ENCODE results near the gene GRK5. TPM values are rescaled to one million over a fixed set of nuclear protein-coding genes. Genes with fewer than 3 reads are reported as not detected.

The GRK5 gene
- total RNA-seq, 4 donors from 2014 or later: 6.2 to 12.5 (median 9.1) TPM

DNA sequence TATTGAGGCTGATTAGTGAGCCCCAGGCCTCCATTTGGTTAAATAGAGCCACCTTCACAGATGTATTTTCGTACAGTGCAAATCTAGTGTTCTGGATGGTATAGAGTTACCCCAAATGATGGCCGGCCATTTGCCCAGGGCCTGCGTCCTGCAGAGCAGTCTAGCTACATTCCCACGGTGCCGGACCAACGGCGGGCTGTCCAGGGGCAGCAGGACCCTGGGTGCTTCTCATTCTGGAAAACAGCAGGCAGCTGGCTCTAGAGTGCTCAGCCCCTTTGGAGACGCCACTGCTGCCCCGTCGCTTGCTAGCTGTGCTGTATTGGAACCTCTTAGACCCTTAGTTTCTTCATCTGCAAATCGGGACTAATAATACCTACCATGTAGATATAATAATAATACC is 186.1 kb downstream of the GRK5 start:
- ATAC-seq: no peak
- Histone ChIP-seq H3K9me3 (no peaks in the 10 kb centered on the region), H3K27me3 (no peaks in the 10 kb centered on the region), H3K36me3 (no peaks in the 10 kb centered on the region), H3K4me3 (no peak overlapping the region), H3K4me1 (peaks cover 8 to 12% of the 10 kb centered on the region in 2 donors), H3K27ac (no peak overlapping the region)
- in situ Hi-C loops (cut with MboI; ENCODE audit: low sequenced_read_pairs in 4 of 4) (no loop called here), intact Hi-C loops (cut with DNase I; ENCODE audit: low total_unique reads) (no loop called here)
- DNase-seq: no peak
- TF ChIP-seq, protein P1, sequence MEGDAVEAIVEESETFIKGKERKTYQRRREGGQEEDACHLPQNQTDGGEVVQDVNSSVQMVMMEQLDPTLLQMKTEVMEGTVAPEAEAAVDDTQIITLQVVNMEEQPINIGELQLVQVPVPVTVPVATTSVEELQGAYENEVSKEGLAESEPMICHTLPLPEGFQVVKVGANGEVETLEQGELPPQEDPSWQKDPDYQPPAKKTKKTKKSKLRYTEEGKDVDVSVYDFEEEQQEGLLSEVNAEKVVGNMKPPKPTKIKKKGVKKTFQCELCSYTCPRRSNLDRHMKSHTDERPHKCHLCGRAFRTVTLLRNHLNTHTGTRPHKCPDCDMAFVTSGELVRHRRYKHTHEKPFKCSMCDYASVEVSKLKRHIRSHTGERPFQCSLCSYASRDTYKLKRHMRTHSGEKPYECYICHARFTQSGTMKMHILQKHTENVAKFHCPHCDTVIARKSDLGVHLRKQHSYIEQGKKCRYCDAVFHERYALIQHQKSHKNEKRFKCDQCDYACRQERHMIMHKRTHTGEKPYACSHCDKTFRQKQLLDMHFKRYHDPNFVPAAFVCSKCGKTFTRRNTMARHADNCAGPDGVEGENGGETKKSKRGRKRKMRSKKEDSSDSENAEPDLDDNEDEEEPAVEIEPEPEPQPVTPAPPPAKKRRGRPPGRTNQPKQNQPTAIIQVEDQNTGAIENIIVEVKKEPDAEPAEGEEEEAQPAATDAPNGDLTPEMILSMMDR (IDR thresholded peaks at IDR 0.05 in 4 of 5, conservative IDR thresholded peaks at IDR 0.05 in 1 of 5): no peak
- TF ChIP-seq POLR2A (IDR thresholded peaks at IDR 0.05): no peak

DNA sequence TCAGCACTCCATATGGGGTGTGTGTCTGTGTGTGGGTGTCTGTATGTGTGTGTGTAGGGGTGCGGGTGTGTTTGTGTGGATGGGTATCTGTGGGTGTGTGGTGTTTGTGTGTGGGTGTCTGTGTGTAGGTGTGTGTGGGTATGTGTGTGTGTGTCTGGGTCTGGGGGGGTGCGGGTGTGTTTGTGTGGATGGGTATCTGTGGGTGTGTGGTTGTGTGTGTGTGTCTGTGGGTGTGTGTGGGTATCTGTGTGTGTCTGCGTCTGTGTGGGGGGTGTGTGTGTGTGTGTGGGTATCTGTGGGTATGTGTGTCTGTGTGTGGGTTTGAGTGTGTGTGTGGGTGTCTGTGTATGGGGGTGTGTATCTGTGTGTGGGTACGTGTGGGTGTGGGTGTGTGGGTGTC is 186.5 kb downstream of the GRK5 start:
- no peak overlapping the region for H3K4me3 ChIP-seq
- DNase-seq (no peak), ATAC-seq (no peak)
- H3K36me3 ChIP-seq: no peaks in the 10 kb centered on the region
- intact Hi-C loops (cut with DNase I; ENCODE audit: low total_unique reads): no loop called here
- in situ Hi-C loops (cut with MboI; ENCODE audit: low sequenced_read_pairs in 4 of 4): no loop called here
- H3K27me3 ChIP-seq: no peaks in the 10 kb centered on the region
- no peaks in the 10 kb centered on the region for H3K9me3 ChIP-seq
- H3K4me1 ChIP-seq: peaks cover 8 to 12% of the 10 kb centered on the region in 2 donors
- H3K27ac ChIP-seq: no peak overlapping the region
- TF ChIP-seq, protein P1 (IDR thresholded peaks at IDR 0.05 in 4 of 5, conservative IDR thresholded peaks at IDR 0.05 in 1 of 5): no peak
- TF ChIP-seq POLR2A (IDR thresholded peaks at IDR 0.05): no peak

DNA sequence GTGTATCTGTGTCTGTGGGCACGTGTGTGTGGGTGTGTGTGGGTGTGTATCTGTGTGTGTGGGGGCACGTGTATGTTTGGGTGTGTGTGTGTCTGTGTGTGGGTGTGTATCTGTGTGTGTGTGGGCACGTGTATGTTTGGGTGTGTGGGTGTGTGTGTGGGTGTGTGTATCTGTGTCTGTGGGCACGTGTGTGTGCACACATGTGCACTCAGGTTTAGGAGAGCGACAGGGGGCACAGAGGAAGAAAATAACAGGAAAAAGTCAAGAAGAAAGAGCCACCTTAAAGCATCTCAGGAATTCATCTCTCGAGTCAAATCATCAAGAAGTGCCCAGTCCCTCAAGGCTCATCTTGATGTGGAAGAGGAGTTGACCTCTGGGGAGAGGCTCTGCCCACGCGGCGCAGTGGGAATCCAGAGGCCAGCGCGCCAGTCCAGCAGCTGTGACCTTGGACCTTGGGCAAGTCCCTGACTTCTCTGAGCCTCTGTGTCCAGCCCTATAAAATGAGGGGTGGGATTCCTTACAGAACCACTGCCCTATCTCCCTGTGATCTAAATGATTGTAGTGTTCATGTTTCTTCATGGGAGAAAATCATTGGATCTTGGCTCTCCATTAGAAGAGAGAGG is 187.4 kb downstream of the GRK5 start:
- Histone ChIP-seq H3K4me3 (no peak overlapping the region), H3K27me3 (no peaks in the 10 kb centered on the region)

DNA sequence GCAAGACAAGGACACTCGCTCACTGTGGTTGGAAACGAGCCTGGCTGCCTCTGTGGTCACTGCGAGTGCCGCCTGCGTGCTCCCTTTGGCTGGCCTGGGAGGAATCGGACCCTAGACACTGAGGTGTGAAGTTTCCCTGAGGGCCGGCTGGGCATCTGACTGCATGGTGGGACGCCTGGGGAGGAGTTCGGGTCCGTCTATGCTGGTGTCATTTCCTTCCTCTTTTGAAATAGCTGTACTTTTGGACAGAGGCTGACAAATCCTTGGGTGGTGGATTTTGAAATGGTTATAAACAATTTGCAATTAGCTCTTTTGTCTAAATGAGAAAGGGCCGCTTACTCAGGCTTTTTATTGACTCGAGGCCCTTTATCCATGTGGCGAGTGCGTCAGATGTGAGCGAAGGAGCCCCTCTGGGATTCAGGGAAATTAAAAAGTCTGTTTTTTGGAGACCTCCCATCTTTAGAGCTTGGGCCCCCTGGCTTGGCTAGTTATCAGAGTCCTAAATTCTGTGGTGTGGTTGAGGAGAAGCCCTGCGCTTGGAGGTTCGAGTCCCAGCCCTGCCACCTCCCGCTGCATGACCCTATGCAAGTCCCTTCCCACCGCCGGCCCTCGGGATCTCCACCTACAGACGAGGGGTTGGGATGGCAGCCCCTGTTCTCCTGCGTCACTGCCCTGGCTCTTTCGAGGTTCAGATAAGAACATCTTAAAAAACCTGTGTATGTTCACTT is 188.1 kb downstream of the GRK5 start:
- Histone ChIP-seq H3K27ac (peak overlapping the region; percentile 49 to 75 (median 65)), H3K4me1 (peaks cover 8 to 12% of the 10 kb centered on the region in 2 donors), H3K4me3 (no peak overlapping the region), H3K9me3 (no peaks in the 10 kb centered on the region), H3K27me3 (no peaks in the 10 kb centered on the region), H3K36me3 (no peaks in the 10 kb centered on the region)
- in situ Hi-C loops (cut with MboI; ENCODE audit: low sequenced_read_pairs in 4 of 4) (no loop called here), intact Hi-C loops (cut with DNase I; ENCODE audit: low total_unique reads) (no loop called here)
- peak; percentile 40 to 72 for ATAC-seq
- no peak for TF ChIP-seq POLR2A (IDR thresholded peaks at IDR 0.05)
- TF ChIP-seq, protein P1 (IDR thresholded peaks at IDR 0.05 in 4 of 5, conservative IDR thresholded peaks at IDR 0.05 in 1 of 5): no peak
- peak; percentile 27 to 31 for DNase-seq

More for the DNA sequence above, 187.4 kb downstream of the GRK5 start:
- Histone ChIP-seq H3K36me3 (no peaks in the 10 kb centered on the region), H3K4me1 (peaks cover 8 to 12% of the 10 kb centered on the region in 2 donors), H3K9me3 (no peaks in the 10 kb centered on the region), H3K27ac (peak overlapping the region; percentile 49 to 75 (median 65))
- no peak for DNase-seq
- ATAC-seq: no peak
- TF ChIP-seq, protein P1 (IDR thresholded peaks at IDR 0.05 in 4 of 5, conservative IDR thresholded peaks at IDR 0.05 in 1 of 5): no peak
- no peak for TF ChIP-seq POLR2A (IDR thresholded peaks at IDR 0.05)
- intact Hi-C loops (cut with DNase I; ENCODE audit: low total_unique reads): no loop called here
- in situ Hi-C loops (cut with MboI; ENCODE audit: low sequenced_read_pairs in 4 of 4): no loop called here
